Measurements from ENCODE around the gene PLEKHH3. TPM values are rescaled to one million over a fixed set of nuclear protein-coding genes. Genes with fewer than 3 reads are reported as not detected.

The PLEKHH3 gene
- total RNA-seq, 3 donors from 2014 or later (not counting 1 experiment from before 2014, with no cell fraction given): 0.14 to 1.8 (median 0.26) TPM

- no peak for ATAC-seq
- whole genome bisulfite sequencing (ENCODE audit: insufficient coverage): 78% methylated on average over 20 of the region's 20 CpGs
- Histone ChIP-seq H3K4me3 (ENCODE audit: low read length) (no peak overlapping the region), H3K9me3 (ENCODE audit: control insufficient read depth, insufficient read depth, low read length) (no peaks in the 10 kb centered on the region), H3K4me1 (ENCODE audit: control insufficient read depth, insufficient read depth, low read length) (peaks cover 78% of the 10 kb centered on the region), H3K27me3 (ENCODE audit: control insufficient read depth, insufficient read depth, low read length) (peaks cover 39% of the 10 kb centered on the region), H3K27ac (ENCODE audit: low read length) (no peak overlapping the region), H3K36me3 (ENCODE audit: control insufficient read depth, insufficient read depth, low read length) (no peaks in the 10 kb centered on the region)
- intact Hi-C loops (cut with micrococcal nuclease): no loop called here
- Mint-ChIP-seq H3K36me3 (no peaks in the 10 kb centered on the region), H3K4me3 (peak overlapping the region; percentile 77), H3K27ac (peak overlapping the region; percentile 50 to 81), H3K27me3 (ENCODE audit: low read depth in 2 of 2) (peaks cover 31 to 37% of the 10 kb centered on the region in 2 donors), H3K9me3 (no peaks in the 10 kb centered on the region), H3K4me1 (peaks cover 25 to 56% of the 10 kb centered on the region in 2 donors)
- DNase-seq: no peak
- TF ChIP-seq CTCF (IDR thresholded peaks at IDR 0.05): no peak
These were observed 3.6 kb upstream of the PLEKHH3 start for GRCh38 chr17:42680331-42680808.

- no peaks in the 10 kb centered on the region for H3K36me3 Mint-ChIP-seq
- peak overlapping the region; percentile 75 for H3K4me3 Mint-ChIP-seq
- H3K4me1 Mint-ChIP-seq: peaks cover 25 to 58% of the 10 kb centered on the region in 2 donors
- H3K4me3 ChIP-seq (ENCODE audit: low read length): peak overlapping the region; percentile 31
- TF ChIP-seq CTCF (IDR thresholded peaks at IDR 0.05): peak; percentile 86
- WGBS (ENCODE audit: insufficient coverage): 7% methylated on average over 78 of the region's 78 CpGs
- H3K27ac ChIP-seq (ENCODE audit: low read length): peak overlapping the region; percentile 58
- H3K4me1 ChIP-seq (ENCODE audit: control insufficient read depth, insufficient read depth, low read length): peaks cover 83% of the 10 kb centered on the region
- DNase-seq (peak; percentile 74 to 90), ATAC-seq (peak; percentile 46 to 69 (median 58))
- H3K36me3 ChIP-seq (ENCODE audit: control insufficient read depth, insufficient read depth, low read length): no peaks in the 10 kb centered on the region
- H3K27me3 Mint-ChIP-seq (ENCODE audit: low read depth in 2 of 2): peaks cover 27 to 42% of the 10 kb centered on the region in 2 donors
- H3K9me3 Mint-ChIP-seq: no peaks in the 10 kb centered on the region
- intact Hi-C loops (cut with micrococcal nuclease): loop anchor here (1.0 to 2.0 kb wide), 2 partner anchors 71 to 101 kb away; partner anchors contain the start of genes RETREG3 and TUBG1
- H3K27me3 ChIP-seq (ENCODE audit: control insufficient read depth, insufficient read depth, low read length): peaks cover 40% of the 10 kb centered on the region
- peak overlapping the region; percentile 41 to 81 for H3K27ac Mint-ChIP-seq
- no peaks in the 10 kb centered on the region for H3K9me3 ChIP-seq (ENCODE audit: control insufficient read depth, insufficient read depth, low read length)
These were observed 2.9 kb upstream of the PLEKHH3 start for GRCh38 chr17:42679492-42680330.

DNA sequence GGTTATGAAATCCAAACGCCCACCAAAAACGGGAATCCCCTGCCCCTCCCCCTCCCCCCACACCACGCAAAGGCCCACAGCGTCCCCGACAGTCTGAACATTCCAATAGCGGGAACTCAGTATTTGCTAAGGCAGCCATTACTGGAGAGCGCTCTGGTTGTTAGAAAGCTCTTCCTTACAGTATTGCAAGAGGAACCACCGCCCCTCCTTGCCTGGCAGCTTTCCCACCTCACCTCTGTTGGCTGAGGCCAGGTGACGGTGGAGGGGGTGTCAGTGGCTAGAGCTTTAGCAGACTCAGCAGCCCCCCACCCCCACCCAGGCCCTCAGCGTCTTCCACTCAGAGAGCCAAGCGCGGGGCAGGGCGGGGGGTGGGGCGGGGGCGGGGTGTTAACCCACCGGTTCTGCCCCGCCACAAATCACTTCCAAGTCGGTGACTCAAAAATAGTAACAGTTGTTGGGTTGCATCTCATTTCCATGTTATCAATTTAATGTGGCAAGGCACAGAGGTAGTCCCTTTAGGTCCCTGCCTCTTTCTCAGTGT is 2.2 kb upstream of the PLEKHH3 start:
- TF ChIP-seq CTCF (IDR thresholded peaks at IDR 0.05): no peak
- intact Hi-C loops (cut with micrococcal nuclease): loop anchor here (1.0 to 2.0 kb wide), 2 partner anchors 70 to 101 kb away; partner anchors contain the start of genes RETREG3 and TUBG1
- no peaks in the 10 kb centered on the region for H3K9me3 ChIP-seq (ENCODE audit: control insufficient read depth, insufficient read depth, low read length)
- ATAC-seq: no peak
- Mint-ChIP-seq H3K36me3 (no peaks in the 10 kb centered on the region), H3K4me3 (peak overlapping the region; percentile 94), H3K27ac (peak overlapping the region in 1 of 2 donors; percentile 81), H3K27me3 (ENCODE audit: low read depth in 2 of 2) (peaks cover 27 to 44% of the 10 kb centered on the region in 2 donors), H3K9me3 (no peaks in the 10 kb centered on the region), H3K4me1 (peaks cover 29 to 64% of the 10 kb centered on the region in 2 donors)
- H3K4me1 ChIP-seq (ENCODE audit: control insufficient read depth, insufficient read depth, low read length): peaks cover 90% of the 10 kb centered on the region
- 4% methylated on average over 15 of the region's 18 CpGs for WGBS (ENCODE audit: insufficient coverage)
- H3K27ac ChIP-seq (ENCODE audit: low read length): peak overlapping the region; percentile 58
- DNase-seq: peak in 1 of 2 donors; percentile 65
- H3K27me3 ChIP-seq (ENCODE audit: control insufficient read depth, insufficient read depth, low read length): peaks cover 47% of the 10 kb centered on the region
- H3K36me3 ChIP-seq (ENCODE audit: control insufficient read depth, insufficient read depth, low read length): no peaks in the 10 kb centered on the region
- H3K4me3 ChIP-seq (ENCODE audit: low read length): peak overlapping the region; percentile 52
